Islet of Langerhans (tissue), 1 donor: ENCODE results near the gene FBXL13.

ENCODE experiments used
- FAIRE-seq: peaks from one replicate; lab custom pipeline; 2011; peaks lifted over from hg19 to GRCh38; lab: Jason Lieb, UNC

The FBXL13 gene

DNA sequence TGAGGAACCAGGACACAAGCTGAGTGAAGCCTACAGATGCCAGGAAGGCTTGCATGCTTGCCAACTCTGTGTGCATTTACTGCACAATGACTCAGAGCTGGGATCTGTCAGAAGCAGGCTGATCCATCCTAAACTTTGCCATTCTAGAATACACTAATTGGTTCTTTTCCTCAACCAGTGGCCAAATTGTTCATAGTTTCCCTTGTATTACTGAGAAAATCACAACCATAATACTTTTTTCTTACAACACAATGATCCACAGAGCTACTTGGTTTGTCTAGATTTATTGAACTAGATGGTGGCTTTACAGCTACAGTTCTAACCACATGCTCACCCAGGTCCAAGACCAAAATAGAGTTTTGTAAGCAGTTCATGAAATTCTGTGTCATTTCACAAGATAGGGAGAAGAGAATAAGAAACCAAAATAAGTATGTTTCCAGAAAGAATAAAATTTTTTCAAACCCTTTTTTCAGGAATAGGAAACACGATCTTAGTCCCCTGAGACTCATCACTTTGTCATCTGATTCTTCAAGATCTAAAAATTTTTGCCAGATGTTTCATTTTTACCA lies 182.8 kb downstream of the FBXL13 start:
- no peak for FAIRE-seq

DNA sequence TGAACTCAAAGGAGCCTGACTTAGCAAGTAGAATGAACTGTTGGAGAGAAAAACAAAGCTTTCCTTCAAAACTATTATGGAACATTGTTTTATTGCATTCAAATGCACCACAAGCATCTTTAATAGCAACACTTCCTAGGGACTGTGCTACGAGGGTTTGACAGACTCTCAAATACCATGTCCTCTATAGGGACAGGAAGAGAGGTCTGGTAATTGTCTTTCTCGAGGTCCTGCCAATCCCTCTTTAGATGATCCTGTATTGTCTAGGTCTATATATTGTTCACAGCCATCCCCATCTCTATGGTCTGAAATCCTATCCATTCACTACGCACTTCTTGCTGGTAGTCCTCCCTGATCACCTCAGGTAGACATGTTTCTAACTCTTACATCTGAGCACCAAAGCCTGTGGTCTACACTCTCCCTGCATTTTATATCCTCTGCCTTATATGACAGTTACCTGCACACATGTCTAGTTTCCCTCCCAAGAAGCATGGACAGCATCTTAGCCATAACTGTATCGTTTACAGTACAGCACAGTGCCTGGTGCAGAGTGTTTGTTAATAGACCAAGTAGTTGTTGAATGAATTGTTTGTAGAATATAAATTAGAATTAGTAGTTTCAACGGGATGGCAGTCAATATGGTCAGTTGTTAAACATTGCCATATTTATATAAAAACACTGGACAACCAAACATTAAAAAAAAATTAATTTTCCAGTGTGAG lies 183.5 kb downstream of the FBXL13 start:
- no peak for FAIRE-seq

DNA sequence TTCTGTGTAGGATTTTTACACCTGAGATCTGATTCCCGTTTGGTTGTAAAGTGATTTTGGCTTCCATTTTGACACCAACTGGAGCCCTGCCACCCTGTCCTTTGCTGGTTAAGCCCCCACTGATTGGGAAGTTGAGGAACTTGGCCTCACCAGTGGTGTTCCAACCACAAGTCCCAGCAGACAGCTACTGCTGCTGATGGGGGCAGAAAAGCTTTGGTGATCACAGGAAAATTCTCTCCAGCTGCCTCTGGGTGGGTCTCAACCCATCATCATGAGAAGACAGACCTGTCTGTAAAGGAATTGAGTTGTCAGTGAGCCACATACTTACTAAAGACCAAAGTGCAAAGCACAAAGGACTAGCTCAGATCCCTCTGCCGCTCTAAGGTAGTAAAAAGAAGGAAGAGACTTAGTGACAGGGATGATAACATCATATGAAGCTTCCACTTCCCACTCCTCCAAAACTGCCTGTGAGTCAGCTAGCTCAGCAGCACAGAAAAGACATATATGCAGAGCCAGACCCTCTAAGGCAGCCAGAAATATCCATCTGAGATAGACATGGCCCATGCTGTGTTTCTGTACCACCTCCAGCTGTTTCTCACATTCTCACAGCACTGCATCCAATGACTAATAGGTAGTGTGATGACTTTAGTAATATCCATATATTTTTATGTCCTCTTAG lies 184.2 kb downstream of the FBXL13 start:
- FAIRE-seq, result no peak

DNA sequence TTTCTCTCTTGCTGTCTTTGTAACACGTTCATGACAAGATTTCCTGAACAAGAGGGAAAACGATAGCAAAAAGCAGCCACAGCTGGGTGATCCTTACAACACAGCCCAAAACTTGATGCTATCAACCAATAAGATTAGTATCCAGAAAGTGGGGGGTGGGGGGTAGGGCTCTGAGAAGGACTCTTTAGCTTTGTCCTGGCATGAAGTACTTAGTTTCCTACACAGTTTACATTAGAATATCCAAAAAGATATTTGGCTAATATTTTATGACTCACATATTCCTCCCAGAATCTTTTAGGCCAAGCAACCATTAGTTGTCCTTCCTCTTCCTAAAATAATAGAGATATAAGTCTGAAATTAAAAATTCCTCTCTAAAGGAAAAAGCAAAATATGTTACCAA lies 184.7 kb downstream of the FBXL13 start:
- no peak for FAIRE-seq

DNA sequence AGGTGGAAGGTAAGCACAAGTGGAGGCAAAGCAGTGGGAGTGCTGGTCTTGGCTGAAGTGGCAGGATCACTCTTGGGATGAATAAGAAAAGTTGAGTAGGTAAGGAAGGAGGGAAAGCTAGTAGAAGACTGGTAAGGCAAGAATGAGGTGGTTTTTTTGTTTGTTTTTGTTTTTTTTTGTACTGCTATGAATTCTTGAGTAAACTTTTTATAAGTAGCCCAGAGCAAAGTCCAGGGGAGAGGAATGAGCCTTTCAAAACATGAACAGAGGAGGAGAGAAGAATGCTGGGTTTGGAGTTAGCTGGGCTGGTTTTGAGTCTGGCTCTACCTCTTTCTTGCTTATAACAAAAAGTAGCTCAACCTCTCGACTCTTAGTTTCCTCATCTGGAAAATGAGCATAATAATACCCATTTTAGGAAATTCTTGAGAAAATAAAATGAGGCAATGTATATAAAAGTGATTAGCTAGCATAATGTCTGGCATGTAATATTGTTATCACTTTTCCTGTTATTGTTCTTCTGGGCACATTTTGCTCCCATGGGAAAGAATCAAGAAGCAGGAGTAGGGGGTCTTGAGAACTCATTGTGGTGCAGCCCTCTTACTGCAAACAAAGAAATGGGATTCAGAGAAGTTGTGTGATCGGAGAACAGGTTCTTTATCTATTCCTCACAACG lies 185.9 kb downstream of the FBXL13 start:
- no peak for FAIRE-seq

DNA sequence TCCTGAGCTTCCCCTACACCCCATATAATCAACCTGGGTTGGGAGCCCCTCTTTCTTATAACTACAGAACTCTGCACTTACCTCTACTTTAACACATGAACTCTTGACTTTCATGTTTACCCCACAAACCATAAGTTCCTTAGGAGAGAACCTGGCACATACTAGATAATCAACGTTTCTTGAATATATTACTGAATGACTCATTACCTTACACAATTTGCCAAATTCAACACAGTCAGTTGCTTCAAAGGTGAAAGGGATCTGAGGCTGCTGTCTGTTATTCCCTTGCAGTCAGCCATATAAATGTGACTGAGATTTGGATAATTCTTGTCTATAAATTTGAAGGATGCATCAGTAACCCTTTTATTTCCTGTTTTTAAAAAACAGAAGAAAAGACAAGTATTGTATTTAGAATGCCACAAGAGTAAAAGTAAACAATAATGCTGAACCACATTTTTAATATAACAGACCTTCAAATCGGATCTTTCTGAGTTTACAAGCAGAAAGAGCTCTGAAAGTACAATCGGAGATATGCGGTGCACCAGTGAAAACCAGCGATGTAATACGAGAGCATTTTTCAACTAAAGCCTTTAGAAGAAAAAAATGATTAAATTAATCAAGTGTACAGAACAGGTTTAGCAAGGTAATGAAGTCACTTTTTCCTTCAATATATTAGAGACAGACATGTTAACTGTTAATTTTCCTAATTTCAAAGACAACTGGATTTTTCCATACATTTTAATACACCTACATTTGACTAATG lies 191.3 kb downstream of the FBXL13 start:
- peak; percentile 69 for FAIRE-seq

DNA sequence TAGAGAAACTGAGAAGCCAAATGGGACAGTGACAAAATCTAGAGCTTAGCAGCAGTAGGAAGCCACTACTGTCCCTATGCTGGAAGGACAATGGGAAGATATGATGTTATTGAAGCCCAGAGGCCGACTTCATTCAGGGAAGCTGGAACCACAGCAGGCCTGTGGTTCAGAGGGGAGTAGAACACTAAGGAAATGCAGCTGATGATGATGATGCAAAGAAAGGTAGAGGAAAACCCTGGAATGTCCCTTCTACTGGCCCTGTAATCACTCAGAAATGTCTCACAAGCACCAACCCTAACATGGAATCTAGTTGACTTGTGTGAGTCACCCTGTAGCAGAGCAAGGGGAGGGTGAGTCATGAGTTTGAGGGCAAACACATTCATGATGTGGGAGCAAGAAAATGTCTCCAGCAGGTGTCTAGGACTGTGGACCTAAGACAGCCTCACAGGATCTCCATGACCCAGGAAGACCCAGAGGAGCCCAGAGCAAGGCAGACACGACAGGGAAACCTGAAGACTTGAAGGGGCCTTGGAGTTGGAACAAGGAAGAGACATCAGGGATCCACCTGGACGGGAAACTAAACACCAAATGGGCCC lies 198.8 kb downstream of the FBXL13 start:
- no peak for FAIRE-seq

DNA sequence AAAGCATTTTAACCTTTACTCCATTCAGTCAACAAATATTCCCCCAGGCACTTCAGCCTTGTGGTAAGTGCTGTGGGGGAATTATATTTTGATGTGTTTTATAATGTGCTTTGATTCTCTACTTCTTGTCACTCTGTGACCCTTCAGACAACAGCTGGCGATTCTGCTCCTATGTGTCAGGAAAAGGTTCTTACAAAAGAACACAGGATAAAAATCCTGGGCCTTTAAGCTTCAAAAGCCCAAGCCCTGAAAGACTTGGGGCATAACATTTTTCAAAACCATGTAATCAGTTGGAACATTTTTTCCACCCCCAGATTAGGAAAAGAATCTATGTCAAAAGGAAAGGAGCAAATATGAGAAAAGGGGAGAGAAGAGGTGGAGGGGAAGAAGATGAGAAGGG lies 199.6 kb downstream of the FBXL13 start:
- FAIRE-seq, result no peak

DNA sequence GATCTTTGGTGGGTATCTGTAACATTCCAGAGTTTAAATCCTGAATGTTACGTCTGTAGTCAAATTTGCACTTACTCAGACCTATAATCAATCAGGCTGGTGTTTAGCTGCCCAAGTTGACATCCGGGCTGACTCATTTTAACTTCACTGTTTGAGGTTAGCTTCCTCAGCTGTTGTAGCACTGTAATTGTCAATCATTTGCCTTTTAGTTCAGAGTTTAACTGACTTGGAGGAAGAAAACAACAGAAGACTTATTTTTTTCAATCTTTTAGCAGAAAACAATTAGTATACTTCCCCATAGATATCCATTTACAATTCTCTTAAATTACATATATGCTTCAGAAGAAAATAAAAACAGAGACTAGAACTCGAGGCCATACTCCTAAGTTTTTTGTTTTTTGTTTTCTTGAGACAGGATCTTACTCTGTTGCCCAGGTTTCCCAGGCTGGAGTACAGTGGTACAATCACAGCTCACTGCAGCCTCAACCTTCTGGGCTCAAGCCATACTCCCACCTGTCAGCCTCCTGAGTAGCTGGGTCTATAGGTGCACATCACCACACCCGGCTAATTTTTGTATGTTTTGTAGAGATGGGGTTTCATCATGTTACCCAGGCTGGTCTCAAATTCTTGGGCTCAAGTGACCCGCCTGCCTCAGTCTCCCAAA lies 200.3 kb downstream of the FBXL13 start:
- no peak for FAIRE-seq

DNA sequence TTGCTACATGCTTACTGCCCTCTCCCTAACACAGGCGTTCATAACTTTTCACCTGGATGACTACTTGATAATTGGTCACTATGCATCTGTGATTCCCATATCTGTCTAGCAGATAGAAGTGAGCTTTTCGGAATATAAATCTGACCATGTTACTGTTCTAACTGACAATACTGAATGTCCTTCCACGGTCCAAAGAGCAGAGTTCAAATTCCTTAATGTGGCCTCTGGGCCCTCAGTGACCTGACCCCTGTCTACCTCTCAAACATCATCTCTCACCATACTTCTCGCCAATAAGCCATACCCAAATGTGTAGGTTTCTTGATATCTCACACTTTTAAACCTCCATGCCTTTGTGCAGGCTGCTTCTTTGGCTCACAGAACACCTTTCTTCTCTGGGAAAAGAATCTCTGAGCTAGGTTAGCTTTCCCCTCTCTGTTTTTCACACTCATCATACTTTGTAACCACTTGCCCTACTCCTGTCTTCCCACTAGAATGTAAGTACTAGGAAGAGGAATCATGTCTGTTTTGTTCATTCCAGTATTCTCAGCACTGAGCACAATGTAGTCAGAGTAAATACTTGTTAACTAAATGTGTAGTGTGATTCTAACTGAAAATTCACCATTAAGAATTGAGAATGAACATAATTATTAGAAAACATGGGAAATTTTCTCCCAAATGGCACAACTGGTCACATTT lies 201.0 kb downstream of the FBXL13 start:
- no peak for FAIRE-seq

DNA sequence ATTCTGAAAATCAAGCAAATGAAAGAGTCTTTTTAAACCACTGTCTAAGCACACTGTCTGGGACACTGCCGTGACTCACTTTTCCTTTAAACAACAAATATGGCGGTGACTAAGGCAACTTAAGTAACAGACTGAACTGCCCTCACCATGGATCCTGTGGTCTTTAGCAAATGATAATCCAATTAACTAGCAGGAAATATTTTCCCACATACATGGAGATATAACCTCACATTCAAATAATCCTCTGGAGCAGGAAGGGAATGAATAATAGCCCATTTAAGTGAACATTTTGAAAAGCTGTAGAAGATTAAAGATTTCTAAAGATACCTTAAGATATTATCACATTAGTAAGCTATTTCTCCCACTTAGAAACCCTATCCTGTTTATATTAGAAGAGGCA lies 202.1 kb downstream of the FBXL13 start:
- no peak for FAIRE-seq

DNA sequence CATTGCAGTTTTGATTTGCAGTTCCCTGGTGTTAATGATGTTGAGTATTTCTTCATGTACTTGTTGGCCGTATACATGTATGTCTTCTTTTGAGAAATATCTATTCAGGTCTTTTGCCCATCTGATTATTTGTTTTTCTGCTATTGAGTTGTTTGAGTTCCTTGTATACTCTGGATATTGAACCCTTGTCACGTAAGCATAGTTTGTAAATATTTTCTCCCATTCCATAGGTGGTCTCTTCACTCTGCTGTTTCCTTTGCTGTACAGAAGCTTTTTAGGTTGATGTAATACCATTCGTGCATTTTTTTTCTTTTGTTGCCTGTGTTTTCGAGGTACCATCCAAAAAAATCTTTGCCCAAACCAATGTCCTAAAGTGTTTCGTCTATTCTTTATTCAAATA lies 205.4 kb downstream of the FBXL13 start:
- FAIRE-seq, result no peak

DNA sequence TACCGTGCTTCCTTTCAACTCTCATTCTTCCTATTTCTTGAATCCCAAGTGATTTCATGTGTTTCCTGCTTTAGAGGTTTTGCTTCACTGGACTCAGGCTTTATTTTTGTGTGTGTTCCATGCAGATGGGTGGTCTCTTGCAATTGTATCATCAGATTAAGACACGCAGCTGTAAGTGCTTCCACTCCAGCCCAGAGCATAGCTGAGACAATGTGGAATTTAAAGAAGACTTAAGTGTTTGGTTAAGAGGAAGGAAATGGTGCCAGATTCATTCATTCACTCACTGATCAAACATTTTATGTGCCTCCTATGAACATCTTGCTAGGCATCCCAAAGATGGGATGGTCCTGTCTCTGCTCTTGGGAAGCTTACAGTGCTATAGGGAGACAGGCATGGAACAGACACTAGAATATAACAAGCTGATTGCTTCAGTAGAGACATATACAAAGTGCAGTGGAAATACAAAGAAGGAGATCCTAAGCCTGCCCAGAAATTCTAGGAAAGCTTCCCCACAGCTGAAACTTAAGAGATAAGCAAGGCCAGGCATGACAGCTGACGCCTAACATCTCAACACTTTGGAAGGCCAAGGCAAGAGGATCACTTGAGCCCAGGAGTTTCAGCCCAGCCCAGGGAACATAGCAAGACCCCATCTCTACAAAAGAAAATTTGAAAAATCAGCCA lies 207.9 kb downstream of the FBXL13 start:
- no peak for FAIRE-seq

DNA sequence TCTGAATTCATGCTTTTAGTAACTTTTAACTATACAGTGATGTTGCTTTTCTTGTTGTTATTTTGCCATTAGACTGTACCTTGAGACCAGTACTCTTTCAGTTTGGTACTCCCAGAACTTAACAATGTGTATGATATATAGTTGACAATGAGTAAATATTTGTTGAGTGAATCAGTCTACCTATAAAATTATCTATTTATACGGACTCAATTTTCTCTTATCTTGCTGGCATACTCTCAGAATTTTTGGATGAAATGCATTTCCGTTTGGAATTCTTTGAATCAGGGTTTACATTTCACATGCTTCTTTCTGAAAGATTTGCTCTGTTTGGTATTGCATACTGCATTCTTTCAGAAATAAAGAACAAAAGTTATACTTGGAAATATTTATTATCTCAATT lies 209.6 kb downstream of the FBXL13 start:
- FAIRE-seq, result no peak

DNA sequence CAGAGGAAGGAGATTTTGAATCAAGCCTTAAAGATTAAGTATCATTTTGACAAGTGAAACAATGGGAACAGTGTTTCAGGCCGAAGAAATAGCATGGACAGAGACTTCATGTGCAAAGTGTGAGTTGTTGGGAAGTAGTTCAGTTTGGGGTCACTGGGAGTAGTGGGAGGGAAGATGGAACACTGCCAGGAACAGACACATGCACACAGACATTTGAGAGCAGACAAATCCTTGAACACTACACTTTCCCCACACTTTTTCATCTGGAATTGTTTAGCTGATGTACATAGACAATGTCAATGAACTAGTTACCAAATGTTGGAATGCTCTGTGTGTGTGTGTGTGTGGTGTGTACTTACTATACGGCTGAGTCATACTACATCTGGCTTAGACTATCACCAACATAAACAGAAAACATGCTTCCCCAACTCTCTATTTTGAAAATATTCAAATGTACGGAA lies 214.2 kb downstream of the FBXL13 start:
- no peak for FAIRE-seq

DNA sequence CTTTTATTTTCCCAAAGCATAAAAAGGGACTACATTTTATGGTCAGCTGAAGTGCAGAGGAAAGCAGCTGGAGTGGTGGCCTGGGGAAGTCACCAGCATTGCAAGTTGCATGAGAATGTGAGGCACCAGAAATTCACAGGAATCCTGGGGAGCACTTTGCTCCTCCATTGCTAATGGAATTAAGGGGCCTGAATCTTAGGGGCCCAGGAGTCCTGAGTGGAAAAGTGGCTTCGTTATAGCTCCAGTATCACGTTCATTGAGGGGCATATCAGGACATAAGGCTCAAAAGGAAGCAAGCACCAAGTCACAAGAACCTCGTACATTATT lies 214.8 kb downstream of the FBXL13 start:
- no peak for FAIRE-seq

DNA sequence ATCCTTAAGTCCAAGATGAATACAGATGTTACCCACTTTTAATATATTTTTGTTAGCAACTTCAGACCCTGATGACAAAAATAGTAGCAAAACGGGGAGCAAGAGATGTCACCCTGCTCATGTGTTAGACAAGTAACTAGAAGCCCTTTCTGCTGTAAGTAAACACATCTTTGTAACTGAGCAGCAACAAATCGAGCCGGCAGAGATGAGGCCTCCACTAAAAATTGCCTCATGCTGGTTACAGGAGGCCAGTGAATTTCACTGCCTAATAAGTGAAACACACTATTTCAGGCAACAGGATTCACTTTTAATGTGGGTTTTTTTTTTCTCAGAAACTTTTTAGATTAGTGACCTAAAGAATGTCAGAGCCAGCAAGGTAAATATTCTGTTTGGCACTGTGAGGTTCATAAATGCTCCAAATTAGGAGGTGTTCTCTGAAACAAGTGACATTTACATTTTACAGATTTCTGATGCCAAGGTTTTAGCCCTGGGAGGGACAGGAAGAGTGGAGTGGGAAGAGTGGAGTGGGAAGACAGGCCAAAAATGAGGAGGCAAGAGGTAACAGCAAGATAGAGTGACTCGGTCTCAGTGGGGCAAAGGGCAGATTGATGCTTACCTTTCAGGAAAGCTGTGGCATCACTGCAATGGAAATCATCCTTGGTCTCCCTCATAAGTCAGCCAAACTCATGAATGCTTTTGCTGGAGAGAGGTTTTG lies 215.4 kb downstream of the FBXL13 start:
- FAIRE-seq, result no peak

DNA sequence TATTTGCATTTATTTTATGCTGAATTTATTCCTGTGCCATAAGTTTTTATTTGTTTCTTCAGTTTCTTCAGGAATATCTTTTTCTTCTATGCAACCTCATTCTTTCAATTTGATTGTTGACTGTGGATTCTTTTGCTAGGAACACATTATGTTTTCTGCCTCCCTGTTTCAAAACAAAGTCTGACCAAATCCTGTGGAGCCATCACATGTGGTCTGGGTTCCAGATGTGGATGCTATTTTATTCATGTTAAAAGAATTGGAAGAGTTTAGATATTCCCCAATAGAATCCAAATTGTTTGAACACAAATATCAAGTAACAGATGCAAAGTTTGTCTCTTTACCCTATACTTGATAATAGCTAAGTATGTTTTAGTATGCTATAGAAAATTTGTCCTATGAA lies 218.6 kb downstream of the FBXL13 start:
- no peak for FAIRE-seq

DNA sequence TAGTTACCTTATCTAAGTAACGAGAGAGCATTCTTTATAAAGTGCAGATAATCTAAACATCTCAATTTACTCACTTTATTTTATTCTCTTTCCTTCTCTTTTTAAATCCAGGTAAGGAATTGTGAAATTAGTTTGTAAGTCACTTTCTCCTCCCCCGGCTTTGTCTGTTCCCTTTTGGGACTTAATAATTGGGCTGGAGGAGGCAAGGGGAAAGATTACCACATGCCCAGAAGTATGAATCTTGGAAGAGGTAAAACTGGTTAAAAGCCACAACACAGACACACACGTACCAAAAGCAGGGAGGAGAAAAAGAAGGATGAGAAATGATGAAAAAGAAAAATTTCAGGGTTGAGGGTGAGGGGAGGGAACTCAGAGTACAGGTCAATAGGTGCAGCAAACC lies 225.1 kb downstream of the FBXL13 start:
- no peak for FAIRE-seq

DNA sequence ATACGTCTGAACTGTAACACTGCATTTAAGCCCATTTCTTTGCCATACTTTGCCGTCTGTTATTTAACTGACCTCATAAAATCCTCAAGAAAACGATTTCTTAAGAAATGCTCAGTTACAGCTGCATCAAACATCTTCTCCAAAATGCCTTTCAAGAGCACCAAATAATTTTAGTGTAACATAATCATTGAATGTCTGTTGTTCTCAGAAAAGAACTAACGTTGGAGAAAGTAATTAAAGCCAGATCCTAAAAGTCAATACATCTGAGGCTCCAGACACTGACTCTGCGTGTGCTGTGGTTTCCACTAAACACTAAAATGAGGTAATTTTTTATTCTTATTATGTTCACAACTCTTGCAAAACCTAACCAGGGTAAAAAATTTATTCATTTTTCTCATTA lies 225.5 kb downstream of the FBXL13 start:
- FAIRE-seq, result no peak
